Transverse colon (tissue), 4 donors: ENCODE data around the gene PPP2R2C. TPM values are rescaled to one million over a fixed set of nuclear protein-coding genes. Genes with fewer than 3 reads are reported as not detected.

ENCODE experiments used
- DNase-seq: peaks from one replicate; pipeline ENCODE4 v3.0.0-alpha.2; 2019
- H3K27ac ChIP-seq, 4 donors: fragments of 200-600 bp; sonication (generic); 2 replicates each; pipeline ENCODE4 v1.5.1; 2016 to 2018; ENCODE audit warnings: inconsistent platforms in 4 of 4
- H3K27me3 ChIP-seq: fragments of 200-600 bp; sonication (generic); 2 replicates; pipeline ENCODE4 v1.5.1; 2017; ENCODE audit warnings: inconsistent platforms
- H3K36me3 ChIP-seq, 4 donors: fragments of 200-600 bp; sonication (generic); 2 replicates each; pipeline ENCODE4 v1.5.1; 2017 to 2019; ENCODE audit warnings: inconsistent platforms in 4 of 4
- H3K4me1 ChIP-seq, 4 donors: fragments of 200-600 bp; sonication (generic); 2 replicates each; pipeline ENCODE4 v1.5.1; 2017 to 2020; ENCODE audit warnings: inconsistent platforms in 4 of 4
- H3K4me3 ChIP-seq, 4 donors: fragments of 200-600 bp; sonication (generic); 1 replicate in 1 of 4; 2 replicates in 3 of 4; pipeline versions ENCODE4 v1.5.1 to v1.6.1; 2017 to 2019; ENCODE audit warnings: inconsistent platforms in 4 of 4
- H3K9me3 ChIP-seq, 2 donors: fragments of 200-600 bp; sonication (generic); 2 replicates each; pipeline ENCODE4 v1.5.1; 2017 to 2019; ENCODE audit warnings: inconsistent platforms in 2 of 2
- CTCF ChIP-seq, 5 experiments: fragments of 200-600 bp in 3 of 5; fragments of 450-650 bp in 2 of 5; sonication (generic) in 3 of 5; IDR thresholded peaks; 1 replicate in 2 of 5; 2 replicates in 3 of 5; pipeline ENCODE4 v1.5.1; 2016 to 2017; ENCODE audit warnings: antibody characterized with exemption in 5 of 5, inconsistent platforms in 3 of 5, mild to moderate bottlenecking in 2 of 5, moderate library complexity in 1 of 5
- EP300 ChIP-seq: sonication (generic); formaldehyde crosslinking; IDR thresholded peaks from one replicate; pipeline ENCODE4 v1.6.1; 2017; ENCODE audit warnings: antibody characterized with exemption, low read depth
- POLR2A ChIP-seq: fragments of 450-650 bp; IDR thresholded peaks from one replicate; pipeline ENCODE4 v1.6.1; 2016; ENCODE audit warnings: antibody characterized with exemption, mild to moderate bottlenecking, moderate library complexity
- POLR2AphosphoS5 ChIP-seq, 3 donors: sonication (generic); formaldehyde crosslinking; IDR thresholded peaks; one replicate each; pipeline ENCODE4 v1.6.1; 2016; ENCODE audit warnings: antibody characterized with exemption in 3 of 3
- WGBS, 2 donors: methylation state at CpG; one replicate each; pipeline ENCODE4 v1.1.5; 2018; ENCODE audit warnings: low coverage in 1 of 2; 5-methylcytosine and 5-hydroxymethylcytosine counted together
- in situ Hi-C, 4 donors: fragments of 200-750 bp; cut with MboI; loops; one replicate each; pipeline versions ENCODE4 v1.15.0 to v1.15.1; 2017; ENCODE audit warnings: low sequenced_read_pairs in 3 of 4, low pct_ligation_motif_present in 1 of 4, low pct_unique_long_range_greater_than_20kb in 1 of 4
- intact Hi-C: fragments of 100-400 bp; cut with DNase I; formaldehyde crosslinking; loops from one replicate; pipeline ENCODE4 v1.15.1; 2023; ENCODE audit warnings: low total_unique reads
- total RNA-seq, 4 donors: library from RNA; depleted of rRNA; stranded (reverse); fragments of >200 nt; gene quantifications; one replicate each; pipeline ENCODE4 v1.1.0, GENCODE V29; 2016

The PPP2R2C gene
- total RNA-seq, 4 donors from 2014 or later = 0.27 to 8.8 (median 1.7) TPM

GRCh38 chr4:6454112-6454910 lies 18.1 kb downstream of the PPP2R2C start:
- intact Hi-C loops (no loop called here), in situ Hi-C loops (no loop called here)
- no peak overlapping the region for H3K27ac ChIP-seq
- H3K36me3 ChIP-seq = no peaks in the 10 kb centered on the region
- H3K9me3 ChIP-seq = no peaks in the 10 kb centered on the region
- no peak overlapping the region for H3K4me3 ChIP-seq
- no peaks in the 10 kb centered on the region for H3K4me1 ChIP-seq
- DNase-seq = no peak
- WGBS, 2 donors = 72% methylated on average over 13 of the region's 13 CpGs; no CpG with 5 or more reads in 1 of the 2 donors
- peaks cover 5% of the 10 kb centered on the region for H3K27me3 ChIP-seq
- no peak for TF ChIP-seq POLR2AphosphoS5 (IDR thresholded peaks at IDR 0.05)
- TF ChIP-seq CTCF (IDR thresholded peaks at IDR 0.05) = no peak
- TF ChIP-seq EP300 = no peak
- no peak for TF ChIP-seq POLR2A

- no peaks in the 10 kb centered on the region for H3K36me3 ChIP-seq
- TF ChIP-seq POLR2AphosphoS5 (IDR thresholded peaks at IDR 0.05) = no peak
- no peak for TF ChIP-seq CTCF (IDR thresholded peaks at IDR 0.05)
- TF ChIP-seq EP300 = no peak
- TF ChIP-seq POLR2A = no peak
- no peaks in the 10 kb centered on the region for H3K4me1 ChIP-seq
- H3K4me3 ChIP-seq = no peak overlapping the region
- DNase-seq = no peak
- H3K9me3 ChIP-seq = no peaks in the 10 kb centered on the region
- 53% methylated on average over 8 of the region's 8 CpGs; no CpG with 5 or more reads in 1 of the 2 donors for WGBS, 2 donors
- peaks cover 5% of the 10 kb centered on the region for H3K27me3 ChIP-seq
- intact Hi-C loops (no loop called here), in situ Hi-C loops (no loop called here)
- no peak overlapping the region for H3K27ac ChIP-seq
Observed at GRCh38 chr4:6453688-6453990, 18.8 kb downstream of the PPP2R2C start.

GRCh38 chr4:6452897-6453687 lies 19.3 kb downstream of the PPP2R2C start:
- Histone ChIP-seq H3K4me3 (no peak overlapping the region), H3K27ac (no peak overlapping the region), H3K4me1 (no peaks in the 10 kb centered on the region), H3K9me3 (no peaks in the 10 kb centered on the region), H3K27me3 (peaks cover 5% of the 10 kb centered on the region), H3K36me3 (no peaks in the 10 kb centered on the region)
- TF ChIP-seq POLR2AphosphoS5 (IDR thresholded peaks at IDR 0.05) = no peak
- TF ChIP-seq POLR2A = no peak
- TF ChIP-seq CTCF (IDR thresholded peaks at IDR 0.05) = no peak
- TF ChIP-seq EP300 = no peak
- intact Hi-C loops = no loop called here
- in situ Hi-C loops = no loop called here
- 66% methylated on average over 20 of the region's 20 CpGs; no CpG with 5 or more reads in 1 of the 2 donors for WGBS, 2 donors
- no peak for DNase-seq

GRCh38 chr4:6452116-6452896 lies 20.1 kb downstream of the PPP2R2C start:
- DNase-seq = no peak
- no peaks in the 10 kb centered on the region for H3K4me1 ChIP-seq
- H3K27ac ChIP-seq = no peak overlapping the region
- no peak overlapping the region for H3K4me3 ChIP-seq
- intact Hi-C loops (no loop called here), in situ Hi-C loops (no loop called here)
- no peak for TF ChIP-seq EP300
- TF ChIP-seq POLR2AphosphoS5 (IDR thresholded peaks at IDR 0.05) = no peak
- no peak for TF ChIP-seq CTCF (IDR thresholded peaks at IDR 0.05)
- no peak for TF ChIP-seq POLR2A
- 43 to 71% methylated on average over 2 to 11 of the region's 11 CpGs for WGBS, 2 donors
- peaks cover 5% of the 10 kb centered on the region for H3K27me3 ChIP-seq
- H3K36me3 ChIP-seq = no peaks in the 10 kb centered on the region
- no peaks in the 10 kb centered on the region for H3K9me3 ChIP-seq
